ENCODE data around the gene NHLRC4.

Gene NHLRC4

DNA sequence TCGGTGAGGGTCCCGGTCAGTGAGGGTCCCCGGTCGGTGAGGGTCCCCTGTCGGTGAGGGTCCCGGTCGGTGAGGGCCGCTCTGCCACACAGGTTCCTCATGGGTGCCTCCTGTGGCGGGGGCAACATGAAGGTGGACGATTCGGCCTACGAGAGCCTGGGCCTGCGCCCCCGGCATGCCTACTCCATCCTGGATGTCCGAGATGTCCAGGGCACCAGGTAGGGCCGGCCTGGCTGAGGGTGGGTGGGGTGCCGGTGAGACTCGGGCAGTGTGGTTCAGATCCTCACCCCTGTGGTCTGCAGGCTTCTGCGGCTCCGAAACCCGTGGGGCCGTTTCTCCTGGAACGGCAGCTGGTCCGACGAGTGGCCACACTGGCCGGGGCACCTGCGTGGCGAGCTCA is 15.6 kb upstream of the NHLRC4 start:
- TF ChIP-seq, protein P1, sequence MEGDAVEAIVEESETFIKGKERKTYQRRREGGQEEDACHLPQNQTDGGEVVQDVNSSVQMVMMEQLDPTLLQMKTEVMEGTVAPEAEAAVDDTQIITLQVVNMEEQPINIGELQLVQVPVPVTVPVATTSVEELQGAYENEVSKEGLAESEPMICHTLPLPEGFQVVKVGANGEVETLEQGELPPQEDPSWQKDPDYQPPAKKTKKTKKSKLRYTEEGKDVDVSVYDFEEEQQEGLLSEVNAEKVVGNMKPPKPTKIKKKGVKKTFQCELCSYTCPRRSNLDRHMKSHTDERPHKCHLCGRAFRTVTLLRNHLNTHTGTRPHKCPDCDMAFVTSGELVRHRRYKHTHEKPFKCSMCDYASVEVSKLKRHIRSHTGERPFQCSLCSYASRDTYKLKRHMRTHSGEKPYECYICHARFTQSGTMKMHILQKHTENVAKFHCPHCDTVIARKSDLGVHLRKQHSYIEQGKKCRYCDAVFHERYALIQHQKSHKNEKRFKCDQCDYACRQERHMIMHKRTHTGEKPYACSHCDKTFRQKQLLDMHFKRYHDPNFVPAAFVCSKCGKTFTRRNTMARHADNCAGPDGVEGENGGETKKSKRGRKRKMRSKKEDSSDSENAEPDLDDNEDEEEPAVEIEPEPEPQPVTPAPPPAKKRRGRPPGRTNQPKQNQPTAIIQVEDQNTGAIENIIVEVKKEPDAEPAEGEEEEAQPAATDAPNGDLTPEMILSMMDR (IDR thresholded peaks at IDR 0.05; ENCODE audit: low read depth, low read length): no peak

DNA sequence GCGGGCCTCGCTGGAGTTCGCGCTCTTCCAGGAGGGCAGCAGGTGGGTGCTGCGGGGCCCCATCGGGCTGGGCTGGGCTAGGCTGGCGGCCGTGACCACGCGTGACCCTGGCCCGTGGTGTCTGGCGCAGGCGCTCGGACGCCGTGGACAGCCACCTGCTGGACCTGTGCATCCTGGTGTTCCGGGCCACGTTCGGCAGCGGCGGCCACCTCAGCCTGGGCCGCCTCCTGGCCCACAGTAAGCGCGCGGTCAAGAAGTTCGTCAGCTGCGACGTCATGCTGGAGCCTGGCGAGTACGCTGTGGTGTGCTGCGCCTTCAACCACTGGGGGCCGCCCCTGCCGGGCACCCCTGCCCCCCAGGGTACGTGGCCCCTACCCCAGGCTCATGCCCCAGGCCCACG is 14.6 kb upstream of the NHLRC4 start:
- no peak overlapping the region for H3K4me3 ChIP-seq (ENCODE audit: low read depth, low read length)
- H3K4me1 ChIP-seq: peaks cover 20% of the 10 kb centered on the region
- no peaks in the 10 kb centered on the region for H3K27me3 ChIP-seq
- H3K9me3 ChIP-seq: no peaks in the 10 kb centered on the region
- TF ChIP-seq, protein P1 (IDR thresholded peaks at IDR 0.05; ENCODE audit: low read depth, low read length): no peak
- no peak for DNase-seq
- peaks cover 50% of the 10 kb centered on the region for H3K36me3 ChIP-seq

More for the DNA sequence above, 15.6 kb upstream of the NHLRC4 start:
- Histone ChIP-seq H3K9me3 (no peaks in the 10 kb centered on the region), H3K4me3 (ENCODE audit: low read depth, low read length) (no peak overlapping the region), H3K4me1 (peaks cover 24% of the 10 kb centered on the region), H3K27me3 (no peaks in the 10 kb centered on the region), H3K36me3 (peaks cover 50% of the 10 kb centered on the region)
- no peak for DNase-seq

DNA sequence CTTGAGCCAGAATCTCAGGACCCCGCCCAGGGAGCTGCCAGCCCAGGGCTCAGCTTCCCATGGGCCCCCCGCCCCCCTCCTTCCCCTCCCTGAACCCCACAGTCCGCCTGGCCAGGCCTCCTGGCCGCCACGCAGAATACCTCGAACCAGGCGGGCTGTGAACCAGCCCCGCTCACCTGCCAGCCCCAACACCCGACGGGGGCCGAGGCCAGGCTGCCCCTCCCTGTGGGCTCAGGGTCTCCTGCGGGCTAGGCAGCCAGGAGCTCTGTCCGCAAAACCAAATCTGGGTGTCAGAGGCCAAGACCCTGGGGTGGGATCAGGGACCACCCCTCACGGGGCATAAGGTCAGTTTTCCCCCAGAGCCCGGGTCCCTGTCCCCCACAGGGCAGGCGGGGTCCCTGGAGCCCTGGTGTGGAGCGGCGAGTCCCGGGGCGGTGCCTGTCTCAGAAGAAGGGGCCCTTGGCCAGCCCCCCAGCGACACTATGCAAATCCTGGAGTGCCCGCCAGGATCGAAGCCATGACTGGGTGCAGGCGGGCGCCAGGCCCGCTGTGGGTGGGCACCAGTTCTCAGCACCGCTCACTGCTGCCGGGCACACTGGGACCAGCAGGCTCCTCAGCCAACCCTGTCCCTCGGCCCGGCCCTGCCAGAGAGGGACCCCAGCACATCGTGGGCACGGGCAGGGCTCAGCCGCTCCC is 13.1 kb upstream of the NHLRC4 start:
- Histone ChIP-seq H3K36me3 (peaks cover 35% of the 10 kb centered on the region), H3K4me1 (peaks cover 16% of the 10 kb centered on the region), H3K9me3 (no peaks in the 10 kb centered on the region), H3K27me3 (no peaks in the 10 kb centered on the region; the same call in 1 of the 2 replicates), H3K4me3 (ENCODE audit: low read depth, low read length) (no peak overlapping the region)
- DNase-seq: no peak
- TF ChIP-seq, protein P1 (IDR thresholded peaks at IDR 0.05; ENCODE audit: low read depth, low read length): no peak

DNA sequence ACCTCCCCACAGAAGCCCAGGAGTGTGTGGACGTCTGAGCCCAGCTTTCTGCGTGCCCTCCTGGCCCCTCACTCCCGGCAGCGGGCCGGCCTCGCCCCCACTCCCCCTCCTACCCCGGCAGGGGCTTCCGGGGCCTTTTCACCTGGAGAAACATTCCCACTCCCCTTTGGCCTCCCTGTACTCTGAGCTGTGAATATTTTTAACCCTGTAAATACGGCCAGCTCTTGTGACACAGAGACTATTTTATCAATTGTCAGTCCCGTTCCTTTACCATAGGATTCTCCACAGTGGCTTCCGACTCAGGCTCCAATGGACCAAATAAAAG is 12.5 kb upstream of the NHLRC4 start:
- TF ChIP-seq, protein P1 (IDR thresholded peaks at IDR 0.05; ENCODE audit: low read depth, low read length): no peak
- peaks cover 2% of the 10 kb centered on the region for H3K27me3 ChIP-seq
- DNase-seq: no peak
- no peaks in the 10 kb centered on the region for H3K9me3 ChIP-seq
- H3K4me1 ChIP-seq: peaks cover 16% of the 10 kb centered on the region
- H3K36me3 ChIP-seq: peaks cover 34% of the 10 kb centered on the region
- H3K4me3 ChIP-seq (ENCODE audit: low read depth, low read length): no peak overlapping the region

DNA sequence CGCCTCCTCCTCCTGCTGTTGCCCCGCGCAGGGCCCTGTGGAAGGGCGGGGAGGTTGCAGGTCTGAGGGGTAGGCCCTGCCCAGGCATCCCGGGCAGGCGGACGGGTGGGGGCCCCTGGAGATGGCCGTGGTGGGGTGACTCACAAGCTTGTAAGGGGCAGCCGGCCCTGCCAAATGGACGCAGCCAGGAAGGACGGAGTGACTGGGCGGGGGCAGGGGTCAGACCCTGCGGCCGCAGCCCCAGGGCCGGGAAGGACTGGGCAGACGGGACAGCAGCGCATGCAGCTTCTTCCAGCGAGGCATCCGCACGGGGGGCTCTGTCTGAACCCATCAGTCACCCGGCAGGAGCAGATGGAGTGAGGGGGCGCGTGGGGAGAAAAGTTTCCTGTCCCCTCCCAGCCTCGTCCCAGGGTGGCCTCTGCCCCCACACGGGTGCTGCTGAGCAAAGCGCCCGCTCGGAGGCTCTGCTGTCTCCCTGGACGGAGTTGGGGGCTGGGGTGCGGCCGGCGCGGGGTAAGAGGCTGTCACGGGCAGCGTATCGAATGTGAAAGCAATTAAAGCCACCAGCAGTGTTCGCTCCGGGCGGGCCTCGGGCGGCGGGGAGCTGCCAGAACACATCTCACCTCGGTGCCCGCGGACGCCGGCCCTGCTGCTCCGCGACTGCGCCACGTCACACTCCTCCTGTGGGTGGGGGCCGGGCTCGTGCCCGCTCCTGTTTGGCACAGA is 12.0 kb upstream of the NHLRC4 start:
- H3K4me1 ChIP-seq: peaks cover 16% of the 10 kb centered on the region
- H3K4me3 ChIP-seq (ENCODE audit: low read depth, low read length): no peak overlapping the region
- peak; percentile 59 for DNase-seq
- H3K27me3 ChIP-seq: peaks cover 8% of the 10 kb centered on the region
- no peaks in the 10 kb centered on the region for H3K9me3 ChIP-seq
- TF ChIP-seq, protein P1 (IDR thresholded peaks at IDR 0.05; ENCODE audit: low read depth, low read length): no peak
- peaks cover 28% of the 10 kb centered on the region for H3K36me3 ChIP-seq

Data from BE2C (cell line).